Smooth muscle cell of the coronary artery (primary cell): ENCODE results near the gene OR10A7. TPM values are rescaled to one million over a fixed set of nuclear protein-coding genes. Genes with fewer than 3 reads are reported as not detected.

Source experiments
- total RNA-seq: library from RNA; depleted of rRNA; stranded (reverse); fragments of >200 nt; gene quantifications from 2 replicates; pipeline ENCODE4 v1.2.3, GENCODE V29; 2014; ENCODE audit warnings: low replicate concordance

The OR10A7 gene, protein sequence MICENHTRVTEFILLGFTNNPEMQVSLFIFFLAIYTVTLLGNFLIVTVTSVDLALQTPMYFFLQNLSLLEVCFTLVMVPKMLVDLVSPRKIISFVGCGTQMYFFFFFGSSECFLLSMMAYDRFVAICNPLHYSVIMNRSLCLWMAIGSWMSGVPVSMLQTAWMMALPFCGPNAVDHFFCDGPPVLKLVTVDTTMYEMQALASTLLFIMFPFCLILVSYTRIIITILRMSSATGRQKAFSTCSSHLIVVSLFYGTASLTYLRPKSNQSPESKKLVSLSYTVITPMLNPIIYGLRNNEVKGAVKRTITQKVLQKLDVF
- not detected in 2 replicates for total RNA-seq

DNA sequence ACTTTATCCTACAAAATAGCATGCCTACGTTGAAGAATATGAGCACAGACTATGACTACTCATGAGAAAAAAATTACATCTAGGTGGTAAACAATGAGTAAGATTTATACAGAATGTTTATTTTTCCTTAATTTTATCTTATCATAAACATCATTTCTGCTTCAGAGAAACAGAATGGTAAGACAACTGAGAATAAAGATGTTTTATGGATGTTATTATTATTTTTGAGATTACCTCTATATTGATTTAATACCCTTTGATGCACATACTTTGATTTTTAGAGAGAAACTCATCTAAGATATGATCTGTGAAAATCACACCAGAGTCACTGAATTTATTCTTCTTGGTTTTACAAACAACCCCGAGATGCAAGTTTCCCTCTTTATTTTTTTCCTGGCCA, at the start of gene OR10A7:
Gene OR10A7 (plus strand): TSS at position 301 of the 400 bp plus-strand sequence. CDS start 0 bp downstream, at position 301.

DNA sequence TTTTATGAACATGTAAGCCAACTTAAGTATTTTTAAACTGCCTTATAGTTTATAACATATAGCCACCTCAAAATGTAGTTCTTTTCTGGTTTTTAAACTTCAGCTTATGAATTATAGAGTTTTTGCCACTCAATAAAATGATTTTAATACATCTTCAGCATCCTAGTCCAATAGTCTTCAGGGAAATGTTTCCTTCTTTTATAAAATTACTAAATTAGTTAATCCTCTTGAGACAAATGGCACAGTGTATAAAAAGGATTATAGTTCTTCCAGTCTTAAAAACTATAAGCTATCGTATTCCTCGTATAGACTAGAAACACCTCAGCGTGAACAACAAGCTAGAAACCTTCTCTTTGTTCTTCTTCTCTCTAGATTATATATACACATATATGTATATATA, 23.5 kb downstream of the OR10A7 start, which contains the start of gene OR6C74:
Gene OR6C74 (plus strand): TSS at position 301 of the 400 bp plus-strand sequence. CDS start 2,679 bp downstream, outside the sequence.

Other genes with a start within 250 kb of the OR10A7 start
- gene TESPA1, start 236.3 kb upstream of the OR10A7 start, total RNA-seq = not detected in 2 replicates
- gene NEUROD4, start 201.1 kb upstream of the OR10A7 start, total RNA-seq = not detected in 2 replicates
- not detected in 2 replicates for gene OR9K2, start 94.6 kb upstream of the OR10A7 start, total RNA-seq
- not detected in 2 replicates for gene OR6C74, start 23.6 kb downstream of the OR10A7 start, total RNA-seq
- not detected in 2 replicates for gene OR6C6, start 75.5 kb downstream of the OR10A7 start, total RNA-seq
- gene OR6C1, start 93.3 kb downstream of the OR10A7 start, total RNA-seq = not detected in 2 replicates
- not detected in 2 replicates for gene OR6C3, start 109.7 kb downstream of the OR10A7 start, total RNA-seq
- gene OR6C75, start 141.9 kb downstream of the OR10A7 start, total RNA-seq = not detected in 2 replicates
- not detected in 2 replicates for gene OR6C65, start 179.5 kb downstream of the OR10A7 start, total RNA-seq
- gene OR6C76, start 205.2 kb downstream of the OR10A7 start, total RNA-seq = not detected in 2 replicates
- not detected in 2 replicates for gene OR6C2, start 223.1 kb downstream of the OR10A7 start, total RNA-seq
- not detected in 2 replicates for gene OR6C70, start 249.1 kb downstream of the OR10A7 start, total RNA-seq